Measurements from ENCODE around the gene KCNIP3. TPM values are rescaled to one million over a fixed set of nuclear protein-coding genes. Genes with fewer than 3 reads are reported as not detected.

The KCNIP3 gene
- total RNA-seq, 3 donors from 2014 or later (not counting 1 experiment from before 2014, with no cell fraction given), result 0.52 to 1.4 TPM; not detected in 1

DNA sequence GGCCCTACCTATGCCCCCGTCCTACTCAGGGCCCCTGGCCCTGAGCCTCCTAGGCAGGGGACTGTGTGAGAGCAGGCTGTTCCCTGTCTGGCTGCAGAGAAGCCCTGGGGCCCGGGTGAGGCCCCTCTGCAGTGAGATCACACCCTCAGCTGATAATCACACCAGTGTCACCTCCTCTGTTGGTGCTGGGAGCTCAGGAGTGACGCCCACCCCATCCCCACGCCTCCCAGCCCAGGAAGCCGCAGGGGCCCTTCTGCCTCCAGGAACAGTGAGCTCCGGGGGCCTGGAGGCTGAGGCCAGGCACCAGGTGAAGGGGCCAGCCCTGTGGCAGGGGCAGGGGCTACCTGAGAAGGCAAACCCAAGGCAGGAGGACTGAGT is 20.0 kb downstream of the KCNIP3 start:
- Histone ChIP-seq H3K9me3 (ENCODE audit: control insufficient read depth, insufficient read depth, low read length) (no peaks in the 10 kb centered on the region), H3K4me1 (ENCODE audit: control insufficient read depth, insufficient read depth, low read length) (no peaks in the 10 kb centered on the region), H3K4me3 (ENCODE audit: low read length) (no peak overlapping the region), H3K36me3 (ENCODE audit: control insufficient read depth, insufficient read depth, low read length) (no peaks in the 10 kb centered on the region), H3K27me3 (ENCODE audit: control insufficient read depth, insufficient read depth, low read length) (no peaks in the 10 kb centered on the region), H3K27ac (ENCODE audit: low read length) (no peak overlapping the region)
- Mint-ChIP-seq H3K27me3 (ENCODE audit: low read depth in 2 of 2) (peaks cover 0 to 3% of the 10 kb centered on the region in 2 donors), H3K9me3 (no peaks in the 10 kb centered on the region), H3K27ac (no peak overlapping the region), H3K4me3 (no peak overlapping the region), H3K36me3 (no peaks in the 10 kb centered on the region), H3K4me1 (no peaks in the 10 kb centered on the region)
- intact Hi-C loops (cut with micrococcal nuclease), result no loop called here
- 76% methylated on average over 6 of the region's 6 CpGs for WGBS (ENCODE audit: insufficient coverage)
- DNase-seq (no peak), ATAC-seq (no peak)
- TF ChIP-seq, protein P1, sequence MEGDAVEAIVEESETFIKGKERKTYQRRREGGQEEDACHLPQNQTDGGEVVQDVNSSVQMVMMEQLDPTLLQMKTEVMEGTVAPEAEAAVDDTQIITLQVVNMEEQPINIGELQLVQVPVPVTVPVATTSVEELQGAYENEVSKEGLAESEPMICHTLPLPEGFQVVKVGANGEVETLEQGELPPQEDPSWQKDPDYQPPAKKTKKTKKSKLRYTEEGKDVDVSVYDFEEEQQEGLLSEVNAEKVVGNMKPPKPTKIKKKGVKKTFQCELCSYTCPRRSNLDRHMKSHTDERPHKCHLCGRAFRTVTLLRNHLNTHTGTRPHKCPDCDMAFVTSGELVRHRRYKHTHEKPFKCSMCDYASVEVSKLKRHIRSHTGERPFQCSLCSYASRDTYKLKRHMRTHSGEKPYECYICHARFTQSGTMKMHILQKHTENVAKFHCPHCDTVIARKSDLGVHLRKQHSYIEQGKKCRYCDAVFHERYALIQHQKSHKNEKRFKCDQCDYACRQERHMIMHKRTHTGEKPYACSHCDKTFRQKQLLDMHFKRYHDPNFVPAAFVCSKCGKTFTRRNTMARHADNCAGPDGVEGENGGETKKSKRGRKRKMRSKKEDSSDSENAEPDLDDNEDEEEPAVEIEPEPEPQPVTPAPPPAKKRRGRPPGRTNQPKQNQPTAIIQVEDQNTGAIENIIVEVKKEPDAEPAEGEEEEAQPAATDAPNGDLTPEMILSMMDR (IDR thresholded peaks at IDR 0.05), result no peak

DNA sequence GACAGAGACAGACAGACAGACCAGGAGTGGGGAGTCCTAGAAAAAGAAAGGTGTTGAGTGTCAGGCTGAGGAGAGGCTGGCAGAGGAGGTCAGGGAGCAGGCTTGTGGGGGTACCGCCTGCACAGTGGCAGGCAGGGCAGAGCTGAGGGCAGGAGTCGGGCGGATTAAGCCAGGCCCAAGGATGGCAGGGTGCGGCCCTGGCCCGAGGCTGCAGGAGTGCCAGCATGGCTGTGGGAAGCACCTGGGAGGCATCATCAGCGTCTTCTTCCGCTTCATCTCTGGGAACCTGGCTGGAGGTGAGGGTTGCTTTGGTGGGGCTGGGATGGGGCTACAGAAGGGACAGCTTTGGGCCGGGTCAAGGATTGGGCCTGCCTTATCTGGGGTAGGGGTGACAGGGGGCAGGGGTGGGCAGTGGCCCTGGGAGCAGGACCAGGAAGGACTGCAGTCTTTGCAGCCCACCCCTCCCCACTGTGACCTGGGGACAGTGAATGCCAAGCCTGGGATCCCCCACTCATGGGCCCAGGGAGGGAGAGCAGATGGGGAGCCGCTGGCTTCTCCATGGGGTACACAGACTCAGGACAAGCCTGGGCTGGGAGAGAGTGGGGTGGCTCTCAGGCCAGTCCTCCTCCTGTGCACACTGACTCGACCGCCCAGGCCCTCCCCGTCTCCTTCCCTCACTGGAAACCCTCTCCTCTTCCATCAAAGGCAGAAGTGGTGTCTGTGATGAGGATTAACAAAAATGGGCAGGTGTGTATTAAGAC is 20.7 kb downstream of the KCNIP3 start:
- Histone ChIP-seq H3K36me3 (ENCODE audit: control insufficient read depth, insufficient read depth, low read length) (no peaks in the 10 kb centered on the region), H3K4me1 (ENCODE audit: control insufficient read depth, insufficient read depth, low read length) (no peaks in the 10 kb centered on the region), H3K9me3 (ENCODE audit: control insufficient read depth, insufficient read depth, low read length) (no peaks in the 10 kb centered on the region), H3K27me3 (ENCODE audit: control insufficient read depth, insufficient read depth, low read length) (no peaks in the 10 kb centered on the region), H3K27ac (ENCODE audit: low read length) (no peak overlapping the region), H3K4me3 (ENCODE audit: low read length) (no peak overlapping the region)
- H3K4me3 Mint-ChIP-seq, result no peak overlapping the region
- intact Hi-C loops (cut with micrococcal nuclease), result no loop called here
- H3K36me3 Mint-ChIP-seq, result no peaks in the 10 kb centered on the region
- H3K27me3 Mint-ChIP-seq (ENCODE audit: low read depth in 2 of 2), result peaks cover 0 to 3% of the 10 kb centered on the region in 2 donors
- no peak for ATAC-seq
- no peak for DNase-seq
- TF ChIP-seq, protein P1 (IDR thresholded peaks at IDR 0.05), result no peak
- no peaks in the 10 kb centered on the region for H3K9me3 Mint-ChIP-seq
- 86% methylated on average over 9 of the region's 12 CpGs for WGBS (ENCODE audit: insufficient coverage)
- no peaks in the 10 kb centered on the region for H3K4me1 Mint-ChIP-seq
- no peak overlapping the region for H3K27ac Mint-ChIP-seq

DNA sequence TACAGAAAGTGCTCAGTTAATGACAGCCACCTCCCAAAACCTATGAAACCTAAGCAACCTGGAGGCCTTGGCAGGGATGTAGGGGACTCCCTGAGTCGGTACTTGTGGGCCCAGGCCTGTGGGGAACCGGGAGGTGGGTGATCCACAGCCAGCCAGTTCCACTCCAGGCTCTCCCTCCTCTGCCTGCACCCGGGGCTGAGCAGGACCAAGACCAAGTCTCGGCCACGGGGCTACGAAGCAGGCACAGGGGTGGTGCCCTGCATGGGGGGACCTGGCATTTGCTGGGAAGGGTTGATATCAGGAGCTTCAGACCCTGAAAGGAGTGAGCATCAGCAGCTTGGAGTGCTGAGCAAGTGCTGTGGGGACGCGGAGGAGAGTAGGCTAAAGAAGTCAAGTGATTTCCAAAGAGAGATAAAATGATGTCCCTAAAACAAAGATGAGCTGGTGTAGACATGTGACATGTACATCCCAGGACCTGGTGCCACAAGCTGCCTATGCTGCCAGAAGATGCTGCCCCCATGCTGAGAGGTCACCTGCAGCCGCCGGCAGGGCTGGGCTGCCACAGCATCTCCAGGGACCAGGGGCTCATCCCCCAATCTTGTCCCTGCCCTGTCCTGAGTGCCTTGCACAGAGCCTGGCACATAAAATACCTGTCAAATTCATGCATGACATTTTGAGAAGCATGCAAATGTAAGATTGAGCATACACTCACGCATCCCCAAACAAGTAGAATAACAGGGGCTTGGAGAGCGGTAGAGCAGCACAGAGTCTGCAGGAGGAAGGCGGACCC is 21.5 kb downstream of the KCNIP3 start:
- 84% methylated on average over 13 of the region's 13 CpGs for WGBS (ENCODE audit: insufficient coverage)
- TF ChIP-seq, protein P1 (IDR thresholded peaks at IDR 0.05), result no peak
- Mint-ChIP-seq H3K4me3 (no peak overlapping the region), H3K27ac (no peak overlapping the region), H3K36me3 (no peaks in the 10 kb centered on the region), H3K9me3 (no peaks in the 10 kb centered on the region), H3K27me3 (ENCODE audit: low read depth in 2 of 2) (peaks cover 0 to 3% of the 10 kb centered on the region in 2 donors), H3K4me1 (no peaks in the 10 kb centered on the region)
- Histone ChIP-seq H3K4me1 (ENCODE audit: control insufficient read depth, insufficient read depth, low read length) (no peaks in the 10 kb centered on the region), H3K4me3 (ENCODE audit: low read length) (no peak overlapping the region), H3K27me3 (ENCODE audit: control insufficient read depth, insufficient read depth, low read length) (no peaks in the 10 kb centered on the region), H3K9me3 (ENCODE audit: control insufficient read depth, insufficient read depth, low read length) (no peaks in the 10 kb centered on the region), H3K27ac (ENCODE audit: low read length) (no peak overlapping the region), H3K36me3 (ENCODE audit: control insufficient read depth, insufficient read depth, low read length) (no peaks in the 10 kb centered on the region)
- ATAC-seq, result no peak
- intact Hi-C loops (cut with micrococcal nuclease), result no loop called here
- DNase-seq, result no peak

All from natural killer cell (primary cell).